Upper lobe of left lung (tissue), 6 donors: ENCODE measurements around the gene C5orf15. TPM values are rescaled to one million over a fixed set of nuclear protein-coding genes. Genes with fewer than 3 reads are reported as not detected.

ENCODE experiments used
- ATAC-seq, 2 donors: fragments of 200-7000 bp; cut with Tn5 transposase; one replicate each; pipeline ENCODE4 v1.9.1; 2022; ENCODE audit warnings: mild to moderate bottlenecking in 2 of 2, moderate library complexity in 2 of 2; ENCODE audit not compliant: low FRiP score in 2 of 2
- DNase-seq, 2 donors: peaks; one replicate each; pipeline ENCODE4 v3.0.0-alpha.2; 2019 to 2020
- H3K27ac ChIP-seq, 4 donors: fragments of 200-600 bp; sonication (generic); one replicate each; pipeline ENCODE4 v1.5.1; 2016 to 2019
- H3K27me3 ChIP-seq, 4 donors: fragments of 200-600 bp; sonication (generic); one replicate each; pipeline ENCODE4 v1.5.1; 2017 to 2019
- H3K36me3 ChIP-seq, 4 donors: fragments of 200-600 bp; sonication (generic); one replicate each; pipeline ENCODE4 v1.5.1; 2016 to 2019
- H3K4me1 ChIP-seq, 4 donors: fragments of 200-600 bp; sonication (generic); one replicate each; pipeline ENCODE4 v1.5.1; 2018 to 2019
- H3K4me3 ChIP-seq, 4 donors: fragments of 200-600 bp; sonication (generic); one replicate each; pipeline ENCODE4 v1.5.1; 2017 to 2019; ENCODE audit warnings: mild to moderate bottlenecking in 2 of 4, moderate library complexity in 1 of 4
- H3K9me3 ChIP-seq, 4 donors: fragments of 200-600 bp; sonication (generic); one replicate each; pipeline ENCODE4 v1.5.1; 2018 to 2019
- CTCF ChIP-seq, 6 experiments: fragments of 450-650 bp in 4 of 6; fragments of 200-600 bp in 2 of 6; sonication (generic) in 2 of 6; IDR thresholded peaks; one replicate each; pipeline ENCODE4 v1.5.1; 2016 to 2019; ENCODE audit warnings: antibody characterized with exemption in 6 of 6
- EP300 ChIP-seq, 4 donors: sonication (generic); formaldehyde crosslinking; IDR thresholded peaks; one replicate each; pipeline ENCODE4 v1.5.1; 2017; ENCODE audit warnings: antibody characterized with exemption in 4 of 4, control low read depth in 2 of 4
- POLR2A ChIP-seq, 4 donors: fragments of 450-650 bp; IDR thresholded peaks; one replicate each; pipeline ENCODE4 v1.5.1; 2016 to 2017; ENCODE audit warnings: antibody characterized with exemption in 4 of 4, mild to moderate bottlenecking in 2 of 4
- POLR2AphosphoS5 ChIP-seq, 2 donors: sonication (generic); formaldehyde crosslinking; IDR thresholded peaks; one replicate each; pipeline ENCODE4 v1.5.1; 2017; ENCODE audit warnings: antibody characterized with exemption in 2 of 2
- WGBS, 2 donors: methylation state at CpG; one replicate each; pipeline ENCODE4 v1.1.5; 2017 to 2018; 5-methylcytosine and 5-hydroxymethylcytosine counted together
- total RNA-seq, 6 donors: library from RNA; depleted of rRNA in 4 of 6; stranded (reverse); fragments of >200 nt in 4 of 6; gene quantifications; one replicate each; pipeline versions ENCODE4 v1.1.0 to v1.2.1, GENCODE V29; 2016 to 2021
- donor health status: DM: no; HTN: no; CAD: no; lungs with moderate emphysema.
- donor health status: DM: no; HTN: yes; CAD: no; lungs with severe emphysema.

Gene C5orf15
- total RNA-seq, 6 donors from 2014 or later, result 15.1 to 65.5 (median 39.7) TPM

GRCh38 chr5:133974142-133974541 is 5.7 kb upstream of the C5orf15 start:
- Histone ChIP-seq H3K4me3 (no peak overlapping the region), H3K4me1 (peaks cover 0 to 7% (median 5%) of the 10 kb centered on the region in 4 donors), H3K27me3 (no peaks in the 10 kb centered on the region), H3K27ac (no peak overlapping the region), H3K36me3 (peaks cover 27 to 84% (median 45%) of the 10 kb centered on the region in 4 donors), H3K9me3 (no peaks in the 10 kb centered on the region)
- no peak for DNase-seq
- WGBS, 2 donors, result 93% methylated on average over 6 of the region's 6 CpGs
- ATAC-seq, result no peak
- TF ChIP-seq CTCF (IDR thresholded peaks at IDR 0.05), result no peak
- TF ChIP-seq POLR2A (IDR thresholded peaks at IDR 0.05), result no peak
- TF ChIP-seq POLR2AphosphoS5 (IDR thresholded peaks at IDR 0.05), result no peak
- TF ChIP-seq EP300 (IDR thresholded peaks at IDR 0.05), result no peak

GRCh38 chr5:133970325-133970909 is 2.0 kb upstream of the C5orf15 start:
- TF ChIP-seq POLR2A (IDR thresholded peaks at IDR 0.05) (no peak), POLR2AphosphoS5 (IDR thresholded peaks at IDR 0.05) (no peak), CTCF (IDR thresholded peaks at IDR 0.05) (no peak), EP300 (IDR thresholded peaks at IDR 0.05) (no peak)
- Histone ChIP-seq H3K4me1 (peaks cover 9 to 24% (median 18%) of the 10 kb centered on the region in 4 donors), H3K4me3 (no peak overlapping the region), H3K9me3 (no peaks in the 10 kb centered on the region), H3K27me3 (no peaks in the 10 kb centered on the region), H3K36me3 (peaks cover 21 to 47% (median 25%) of the 10 kb centered on the region in 4 donors), H3K27ac (peak overlapping the region in 1 of 4 donors; percentile 97)
- DNase-seq (no peak), ATAC-seq (no peak)
- WGBS, 2 donors, result 94 to 98% methylated on average over 2 of the region's 2 CpGs

GRCh38 chr5:133969654-133970324 is 1.4 kb upstream of the C5orf15 start:
- no peak for TF ChIP-seq EP300 (IDR thresholded peaks at IDR 0.05)
- TF ChIP-seq POLR2AphosphoS5 (IDR thresholded peaks at IDR 0.05), result no peak
- no peak for TF ChIP-seq CTCF (IDR thresholded peaks at IDR 0.05)
- no peak for TF ChIP-seq POLR2A (IDR thresholded peaks at IDR 0.05)
- Histone ChIP-seq H3K36me3 (peaks cover 15 to 41% (median 19%) of the 10 kb centered on the region in 4 donors), H3K9me3 (no peaks in the 10 kb centered on the region), H3K27ac (peak overlapping the region in 2 of 4 donors; percentile 95 to 97), H3K27me3 (no peaks in the 10 kb centered on the region), H3K4me3 (no peak overlapping the region), H3K4me1 (peaks cover 9 to 24% (median 18%) of the 10 kb centered on the region in 4 donors)
- DNase-seq, result no peak
- WGBS, 2 donors, result 80 to 83% methylated on average over 7 of the region's 7 CpGs
- ATAC-seq, result no peak

GRCh38 chr5:133967698-133968203 is 674 bp downstream of the C5orf15 start:
- H3K9me3 ChIP-seq, result no peaks in the 10 kb centered on the region
- H3K4me1 ChIP-seq, result peaks cover 9 to 24% (median 18%) of the 10 kb centered on the region in 4 donors
- peak overlapping the region; percentile 93 to 97 (median 96) for H3K27ac ChIP-seq
- 1 to 2% methylated on average over 12 of the region's 12 CpGs for WGBS, 2 donors
- ATAC-seq, result peak; percentile 48 to 56
- TF ChIP-seq CTCF (IDR thresholded peaks at IDR 0.05), result no peak
- TF ChIP-seq POLR2AphosphoS5 (IDR thresholded peaks at IDR 0.05), result no peak
- no peak for TF ChIP-seq EP300 (IDR thresholded peaks at IDR 0.05)
- no peak for TF ChIP-seq POLR2A (IDR thresholded peaks at IDR 0.05)
- peaks cover 0 to 21% (median 2%) of the 10 kb centered on the region in 4 donors for H3K36me3 ChIP-seq
- H3K27me3 ChIP-seq, result no peaks in the 10 kb centered on the region
- H3K4me3 ChIP-seq, result peak overlapping the region; percentile 80 to 93 (median 91)
- DNase-seq, result peak in 1 of 2 donors; percentile 36
